ENCODE results near the gene ST6GALNAC3.

DNA sequence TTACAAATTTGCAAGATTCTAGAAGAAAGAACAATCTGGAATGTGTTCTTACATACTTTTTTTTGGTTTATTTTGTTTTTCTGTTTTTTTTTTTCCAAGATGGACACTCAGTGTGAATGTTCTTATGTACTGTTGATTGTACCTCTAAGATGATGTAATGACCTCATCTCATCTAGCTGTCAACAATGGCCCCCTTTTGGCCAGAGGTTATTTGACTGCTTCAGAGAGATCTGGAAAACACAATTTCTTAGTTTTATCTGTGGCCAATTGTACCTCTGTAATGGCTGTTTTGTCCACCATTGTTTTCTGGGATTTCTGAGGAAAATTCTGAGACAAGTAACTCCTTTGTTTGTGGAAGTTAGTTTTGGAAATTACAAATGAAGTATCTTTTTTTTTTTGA lies 38.9 kb downstream of the ST6GALNAC3 start:
- TF ChIP-seq, protein P1, sequence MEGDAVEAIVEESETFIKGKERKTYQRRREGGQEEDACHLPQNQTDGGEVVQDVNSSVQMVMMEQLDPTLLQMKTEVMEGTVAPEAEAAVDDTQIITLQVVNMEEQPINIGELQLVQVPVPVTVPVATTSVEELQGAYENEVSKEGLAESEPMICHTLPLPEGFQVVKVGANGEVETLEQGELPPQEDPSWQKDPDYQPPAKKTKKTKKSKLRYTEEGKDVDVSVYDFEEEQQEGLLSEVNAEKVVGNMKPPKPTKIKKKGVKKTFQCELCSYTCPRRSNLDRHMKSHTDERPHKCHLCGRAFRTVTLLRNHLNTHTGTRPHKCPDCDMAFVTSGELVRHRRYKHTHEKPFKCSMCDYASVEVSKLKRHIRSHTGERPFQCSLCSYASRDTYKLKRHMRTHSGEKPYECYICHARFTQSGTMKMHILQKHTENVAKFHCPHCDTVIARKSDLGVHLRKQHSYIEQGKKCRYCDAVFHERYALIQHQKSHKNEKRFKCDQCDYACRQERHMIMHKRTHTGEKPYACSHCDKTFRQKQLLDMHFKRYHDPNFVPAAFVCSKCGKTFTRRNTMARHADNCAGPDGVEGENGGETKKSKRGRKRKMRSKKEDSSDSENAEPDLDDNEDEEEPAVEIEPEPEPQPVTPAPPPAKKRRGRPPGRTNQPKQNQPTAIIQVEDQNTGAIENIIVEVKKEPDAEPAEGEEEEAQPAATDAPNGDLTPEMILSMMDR (conservative IDR thresholded peaks at IDR 0.05; ENCODE audit: low read length), result no peak
- no peak for TF ChIP-seq EZH2phosphoT487 (IDR thresholded peaks at IDR 0.05; ENCODE audit: borderline replicate concordance)

All from Loucy (cell line).